RWPE2 (cell line): Measurements from ENCODE around the gene RINT1.

Experiments
- ATAC-seq: fragments of 200-7000 bp; cut with Tn5 transposase; 3 replicates; pipeline ENCODE4 v1.9.1; 2021; ENCODE audit warnings: low read depth
- DNase-seq: peaks from one replicate; pipeline ENCODE4 v3.0.0-alpha.2; 2020; ENCODE audit warnings: low spot score
- H3K27ac ChIP-seq: fragments of 450-650 bp; 2 replicates; pipeline ENCODE4 v1.5.1; 2017; ENCODE audit warnings: mild to moderate bottlenecking; ENCODE audit not compliant: poor library complexity, severe bottlenecking
- H3K27me3 ChIP-seq: fragments of 250-450 bp; sonication (Bioruptor Pico); 2 replicates; pipeline ENCODE4 v1.5.1; 2021; ENCODE audit warnings: mild to moderate bottlenecking, moderate library complexity; ENCODE audit not compliant: insufficient read depth, poor library complexity, severe bottlenecking
- H3K36me3 ChIP-seq: fragments of 250-450 bp; sonication (Bioruptor Pico); 2 replicates; pipeline ENCODE4 v1.5.1; 2020; ENCODE audit warnings: low read depth, mild to moderate bottlenecking, moderate library complexity
- H3K4me1 ChIP-seq: fragments of 250-450 bp; sonication (Bioruptor Pico); 2 replicates; pipeline ENCODE4 v1.5.1; 2021; ENCODE audit warnings: mild to moderate bottlenecking, moderate library complexity; ENCODE audit not compliant: insufficient read depth, poor library complexity, severe bottlenecking
- H3K4me3 ChIP-seq: fragments of 250-450 bp; sonication (Bioruptor Pico); 2 replicates; pipeline ENCODE4 v1.5.1; 2021; ENCODE audit warnings: mild to moderate bottlenecking, moderate library complexity; ENCODE audit not compliant: severe bottlenecking
- H3K9me3 ChIP-seq: fragments of 250-450 bp; sonication (Bioruptor Pico); 2 replicates; pipeline ENCODE4 v1.5.1; 2021; ENCODE audit warnings: mild to moderate bottlenecking, moderate library complexity; ENCODE audit not compliant: severe bottlenecking
- TF ChIP-seq, protein P1 (sequence below): fragments of 450-650 bp; IDR thresholded peaks from one replicate; pipeline ENCODE4 v1.5.1; 2017; ENCODE audit warnings: mild to moderate bottlenecking, moderate library complexity; ENCODE audit not compliant: poor library complexity, severe bottlenecking

RINT1 gene

DNA sequence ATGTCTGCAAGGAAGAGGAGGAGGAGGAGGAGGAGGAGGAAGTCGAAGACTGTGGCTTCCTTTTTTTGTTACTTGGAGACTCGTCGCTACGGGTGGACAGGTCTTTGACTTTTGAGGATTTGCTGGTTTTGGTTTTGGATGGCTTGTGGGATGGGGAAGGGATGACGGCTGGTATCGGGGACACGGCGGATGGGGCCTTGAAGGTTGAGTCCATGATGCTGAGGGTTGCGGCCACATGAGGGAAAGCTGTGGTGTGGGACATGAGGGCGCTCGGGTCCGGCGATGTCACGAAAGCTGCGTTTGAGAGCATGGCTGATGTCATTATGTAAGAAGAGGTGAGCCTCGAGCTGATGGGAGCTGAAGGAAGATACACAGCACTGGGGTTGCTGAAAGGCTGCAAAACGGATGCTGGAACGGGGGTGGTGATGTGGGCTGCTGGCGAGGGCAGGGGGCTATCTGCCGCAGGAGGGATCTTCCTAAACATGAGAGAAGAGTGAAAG lies 82.4 kb downstream of the RINT1 start:
- Histone ChIP-seq H3K27ac (no peak overlapping the region), H3K36me3 (no peaks in the 10 kb centered on the region), H3K27me3 (no peaks in the 10 kb centered on the region), H3K9me3 (no peaks in the 10 kb centered on the region), H3K4me1 (no peaks in the 10 kb centered on the region), H3K4me3 (no peak overlapping the region)
- TF ChIP-seq, protein P1, sequence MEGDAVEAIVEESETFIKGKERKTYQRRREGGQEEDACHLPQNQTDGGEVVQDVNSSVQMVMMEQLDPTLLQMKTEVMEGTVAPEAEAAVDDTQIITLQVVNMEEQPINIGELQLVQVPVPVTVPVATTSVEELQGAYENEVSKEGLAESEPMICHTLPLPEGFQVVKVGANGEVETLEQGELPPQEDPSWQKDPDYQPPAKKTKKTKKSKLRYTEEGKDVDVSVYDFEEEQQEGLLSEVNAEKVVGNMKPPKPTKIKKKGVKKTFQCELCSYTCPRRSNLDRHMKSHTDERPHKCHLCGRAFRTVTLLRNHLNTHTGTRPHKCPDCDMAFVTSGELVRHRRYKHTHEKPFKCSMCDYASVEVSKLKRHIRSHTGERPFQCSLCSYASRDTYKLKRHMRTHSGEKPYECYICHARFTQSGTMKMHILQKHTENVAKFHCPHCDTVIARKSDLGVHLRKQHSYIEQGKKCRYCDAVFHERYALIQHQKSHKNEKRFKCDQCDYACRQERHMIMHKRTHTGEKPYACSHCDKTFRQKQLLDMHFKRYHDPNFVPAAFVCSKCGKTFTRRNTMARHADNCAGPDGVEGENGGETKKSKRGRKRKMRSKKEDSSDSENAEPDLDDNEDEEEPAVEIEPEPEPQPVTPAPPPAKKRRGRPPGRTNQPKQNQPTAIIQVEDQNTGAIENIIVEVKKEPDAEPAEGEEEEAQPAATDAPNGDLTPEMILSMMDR, result no peak
- ATAC-seq (no peak), DNase-seq (no peak)
